Adrenal gland (tissue), 12 donors: Measurements from ENCODE around the gene ADRB1. TPM values are rescaled to one million over a fixed set of nuclear protein-coding genes. Genes with fewer than 3 reads are reported as not detected.

Experiments used
- DNase-seq, 7 donors: peaks; one replicate each; pipeline ENCODE4 v3.0.0-alpha.2; 2019 to 2020
- H3K27ac ChIP-seq, 5 donors: fragments of 200-600 bp; sonication (generic) in 4 of 5; 1 replicate in 3 of 5; 2 replicates in 2 of 5; pipeline versions ENCODE4 v1.5.1 to v1.8.0; 2016 to 2020; ENCODE audit warnings: mild to moderate bottlenecking in 1 of 5
- H3K27me3 ChIP-seq: fragments of 200-600 bp; 2 replicates; pipeline ENCODE4 v1.8.0; 2021
- H3K36me3 ChIP-seq, 2 donors: fragments of 200-600 bp; replicated peaks in 1 of 2; 1 replicate in 1 of 2; 2 replicates in 1 of 2; pipeline versions ENCODE4 v1.5.1 to v1.8.0; 2018 to 2022
- H3K4me1 ChIP-seq, 2 donors: fragments of 200-600 bp; replicated peaks in 1 of 2; 1 replicate in 1 of 2; 2 replicates in 1 of 2; pipeline versions ENCODE4 v1.5.1 to v1.8.0; 2018 to 2021
- H3K4me3 ChIP-seq, 4 donors: fragments of 200-600 bp; sonication (generic) in 3 of 4; one replicate each; pipeline ENCODE4 v1.5.1; 2016 to 2018
- H3K9me3 ChIP-seq, 3 donors: fragments of 200-600 bp; sonication (generic) in 1 of 3; replicated peaks in 1 of 3; 1 replicate in 2 of 3; 2 replicates in 1 of 3; pipeline versions ENCODE4 v1.5.1 to v1.8.0; 2016 to 2021
- POLR2A ChIP-seq, 2 donors: fragments of 450-650 bp; IDR thresholded peaks; one replicate each; pipeline ENCODE4 v1.6.1; 2017; ENCODE audit warnings: antibody characterized with exemption in 2 of 2, mild to moderate bottlenecking in 2 of 2, moderate library complexity in 1 of 2
- WGBS, 4 donors: extraction: QIAGEN DNeasy Blood & Tissue Kit in 2 of 4; methylation state at CpG; one replicate each; pipeline versions ENCODE4 v1.1.5 to v1.1.7; 2013 to 2017; 5-methylcytosine and 5-hydroxymethylcytosine counted together
- intact Hi-C, 2 donors: fragments of 100-400 bp; cut with DNase I; formaldehyde crosslinking; loops; one replicate each; pipeline versions ENCODE4 v1.14.1 to v1.15.0; 2022 to 2023
- polyA plus RNA-seq, 3 donors: library from polyadenylated mRNA; stranded (reverse); fragments of 200-250 nt in 2 of 3; fragments of 350-450 nt in 1 of 3; fragmentation: Illumina TruSeq in 1 of 3; extraction: RNeasy Lipid Tissue Mini Kit (QIAGEN cat#74804) in 1 of 3; gene quantifications; one replicate each; pipeline ENCODE4 v1.2.3, GENCODE V29; 2013 to 2014
- total RNA-seq, 9 donors: library from RNA; depleted of rRNA in 4 of 9; stranded (reverse); fragments of >200 nt in 4 of 9; fragments of 120-200 nt in 1 of 9; fragmentation: NEBNext Ultra II Directional in 1 of 9; extraction: Animal tissue kit (Norgen Biotek cat#: 25700) in 1 of 9; gene quantifications; one replicate each; pipeline versions ENCODE4 v1.1.0 to v1.2.4, GENCODE V29; 2013 to 2023
- TF ChIP-seq, protein P1 (sequence below), 6 experiments: fragments of 450-650 bp in 4 of 6; fragments of 200-600 bp in 2 of 6; sonication (generic) in 1 of 6; IDR thresholded peaks; 1 replicate in 5 of 6; 2 replicates in 1 of 6; pipeline versions ENCODE4 v1.5.1 to v1.8.0; 2016 to 2021; ENCODE audit warnings: antibody characterized with exemption in 6 of 6, mild to moderate bottlenecking in 2 of 6, moderate library complexity in 1 of 6
- donor health status: healthy with polysubstance abuse.
- donor health status: Bipolar disorder and iron deficiency.
- donor health status: DM: yes; HTN: yes; CAD: no.
- donor health status: DM: no; HTN: no; CAD: no.
- donor health status: DM: no; HTN: no; CAD: no.
- donor health status: DM: yes; HTN: yes; CAD: no.

ADRB1 gene
- total and polyA plus RNA-seq, 12 donors, result 0.13 to 0.78 (median 0.26) TPM; not detected in 3

DNA sequence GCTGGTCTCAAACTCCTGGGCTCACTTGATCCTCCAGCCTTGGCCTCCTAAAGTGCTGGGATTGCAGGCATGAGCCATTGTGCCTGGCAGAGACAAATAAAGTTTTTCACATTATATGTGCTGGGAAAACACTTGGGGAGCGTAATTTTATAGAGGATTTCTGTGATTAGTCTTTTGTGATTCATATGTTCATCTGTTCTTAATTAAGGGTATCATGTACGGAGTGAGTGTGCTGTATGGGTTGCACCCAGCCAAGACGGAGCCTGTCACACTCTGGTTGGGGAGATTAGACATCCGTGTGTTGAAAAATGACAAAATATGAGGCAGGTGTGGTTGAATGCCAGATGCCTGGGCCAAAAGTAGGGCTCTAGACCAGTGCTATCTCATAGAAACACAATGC, 10.3 kb downstream of the ADRB1 start:
- H3K27me3 ChIP-seq, result peaks cover 38% of the 10 kb centered on the region
- TF ChIP-seq, protein P1, sequence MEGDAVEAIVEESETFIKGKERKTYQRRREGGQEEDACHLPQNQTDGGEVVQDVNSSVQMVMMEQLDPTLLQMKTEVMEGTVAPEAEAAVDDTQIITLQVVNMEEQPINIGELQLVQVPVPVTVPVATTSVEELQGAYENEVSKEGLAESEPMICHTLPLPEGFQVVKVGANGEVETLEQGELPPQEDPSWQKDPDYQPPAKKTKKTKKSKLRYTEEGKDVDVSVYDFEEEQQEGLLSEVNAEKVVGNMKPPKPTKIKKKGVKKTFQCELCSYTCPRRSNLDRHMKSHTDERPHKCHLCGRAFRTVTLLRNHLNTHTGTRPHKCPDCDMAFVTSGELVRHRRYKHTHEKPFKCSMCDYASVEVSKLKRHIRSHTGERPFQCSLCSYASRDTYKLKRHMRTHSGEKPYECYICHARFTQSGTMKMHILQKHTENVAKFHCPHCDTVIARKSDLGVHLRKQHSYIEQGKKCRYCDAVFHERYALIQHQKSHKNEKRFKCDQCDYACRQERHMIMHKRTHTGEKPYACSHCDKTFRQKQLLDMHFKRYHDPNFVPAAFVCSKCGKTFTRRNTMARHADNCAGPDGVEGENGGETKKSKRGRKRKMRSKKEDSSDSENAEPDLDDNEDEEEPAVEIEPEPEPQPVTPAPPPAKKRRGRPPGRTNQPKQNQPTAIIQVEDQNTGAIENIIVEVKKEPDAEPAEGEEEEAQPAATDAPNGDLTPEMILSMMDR (IDR thresholded peaks at IDR 0.05), result no peak
- no peak for TF ChIP-seq POLR2A (IDR thresholded peaks at IDR 0.05)
- no peak for DNase-seq
- no peak overlapping the region for H3K27ac ChIP-seq
- 44 to 67% (median 50%) methylated on average over 4 of the region's 4 CpGs for WGBS, 4 donors
- H3K4me3 ChIP-seq, result no peak overlapping the region
- intact Hi-C loops, result no loop called here
- no peaks in the 10 kb centered on the region for H3K4me1 ChIP-seq
- no peaks in the 10 kb centered on the region for H3K9me3 ChIP-seq
- no peaks in the 10 kb centered on the region for H3K36me3 ChIP-seq

DNA sequence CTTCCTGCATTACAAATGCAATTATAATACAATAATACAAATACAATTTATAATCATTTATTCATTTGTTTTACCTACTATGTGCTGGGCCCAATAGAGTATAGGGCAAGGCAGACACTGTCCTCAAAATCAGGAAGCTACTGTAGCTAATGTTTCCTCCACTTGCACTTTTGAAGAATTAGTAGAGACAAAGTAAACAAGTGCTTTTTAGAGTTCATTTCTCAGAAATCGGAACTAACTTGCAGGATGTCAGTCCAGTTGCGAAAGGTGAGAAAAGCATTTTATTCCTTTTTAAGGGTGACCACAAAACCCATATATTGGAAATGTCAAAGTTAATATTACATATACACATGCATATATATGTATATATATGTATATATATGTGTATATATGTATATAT, 14.2 kb downstream of the ADRB1 start:
- no peak for DNase-seq
- Histone ChIP-seq H3K27ac (no peak overlapping the region), H3K9me3 (no peaks in the 10 kb centered on the region), H3K4me1 (no peaks in the 10 kb centered on the region), H3K36me3 (no peaks in the 10 kb centered on the region), H3K4me3 (no peak overlapping the region), H3K27me3 (peaks cover 8% of the 10 kb centered on the region)
- TF ChIP-seq, protein P1 (IDR thresholded peaks at IDR 0.05), result no peak
- TF ChIP-seq POLR2A (IDR thresholded peaks at IDR 0.05), result no peak
- WGBS, 4 donors, result 61 to 70% (median 66%) methylated on average over 2 of the region's 2 CpGs
- intact Hi-C loops, result no loop called here

DNA sequence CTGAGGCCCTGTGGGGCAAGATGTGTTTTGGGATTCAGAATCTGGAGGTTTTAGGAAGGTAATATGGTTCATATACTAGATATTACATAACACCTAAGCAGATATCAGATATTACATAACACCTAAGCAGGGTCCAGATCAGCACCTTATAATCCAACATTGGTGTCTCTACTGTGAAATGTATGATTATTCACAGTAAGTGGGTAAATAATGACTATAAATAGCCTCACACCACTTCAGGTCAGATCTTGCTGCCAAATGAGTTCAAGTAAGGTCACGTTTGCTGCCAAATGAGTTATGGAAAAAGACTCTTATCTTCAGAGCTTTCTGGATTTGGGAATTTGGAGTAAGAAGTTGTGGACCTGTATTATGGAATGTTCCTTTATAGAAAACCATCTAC, 14.6 kb downstream of the ADRB1 start:
- DNase-seq, result no peak
- H3K36me3 ChIP-seq, result no peaks in the 10 kb centered on the region
- no peak overlapping the region for H3K27ac ChIP-seq
- intact Hi-C loops, result no loop called here
- H3K9me3 ChIP-seq, result no peaks in the 10 kb centered on the region
- no peaks in the 10 kb centered on the region for H3K4me1 ChIP-seq
- 23 to 59% (median 48%) methylated on average over 1 of the region's 1 CpG for WGBS, 4 donors
- H3K4me3 ChIP-seq, result no peak overlapping the region
- H3K27me3 ChIP-seq, result peaks cover 4% of the 10 kb centered on the region
- TF ChIP-seq POLR2A (IDR thresholded peaks at IDR 0.05), result no peak
- TF ChIP-seq, protein P1 (IDR thresholded peaks at IDR 0.05), result no peak

DNA sequence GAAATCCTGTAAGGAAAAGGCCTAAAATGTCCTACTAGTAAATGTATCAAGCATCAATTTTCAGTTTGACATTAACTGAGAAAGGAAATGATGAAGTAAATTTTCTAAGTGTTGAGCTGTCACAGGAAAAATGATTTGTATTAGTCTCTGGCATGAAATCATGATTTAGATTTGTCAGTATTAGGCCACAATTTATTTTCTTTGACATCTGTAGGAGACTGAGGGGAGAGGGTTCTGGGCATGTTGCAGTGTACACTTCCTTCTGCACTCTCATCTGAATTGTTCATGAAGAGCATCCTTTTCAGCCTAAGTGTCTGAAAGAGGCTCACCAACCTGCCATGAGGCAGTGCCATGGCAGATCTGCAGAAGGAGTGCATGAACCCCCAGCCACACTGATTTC, 15.9 kb downstream of the ADRB1 start:
- no peaks in the 10 kb centered on the region for H3K9me3 ChIP-seq
- intact Hi-C loops, result no loop called here
- peaks cover 4 to 7% of the 10 kb centered on the region in 2 donors for H3K4me1 ChIP-seq
- no peaks in the 10 kb centered on the region for H3K27me3 ChIP-seq
- TF ChIP-seq POLR2A (IDR thresholded peaks at IDR 0.05), result no peak
- TF ChIP-seq, protein P1 (IDR thresholded peaks at IDR 0.05), result no peak
- no peak for DNase-seq
- H3K36me3 ChIP-seq, result no peaks in the 10 kb centered on the region
- no peak overlapping the region for H3K4me3 ChIP-seq
- H3K27ac ChIP-seq, result no peak overlapping the region
